HFFc6 (cell line): ENCODE data around the gene STMP1. TPM values are rescaled to one million over a fixed set of nuclear protein-coding genes. Genes with fewer than 3 reads are reported as not detected.

Experiments
- DNase-seq: peaks from one replicate; pipeline ENCODE4 v3.0.0-alpha.2; 2018
- H3K27ac Mint-ChIP-seq: 2 replicates; pipeline ENCODE4 v1.8.0; 2020; ENCODE audit warnings: mild to moderate bottlenecking, mixed read lengths
- H3K27me3 Mint-ChIP-seq: 2 replicates; pipeline ENCODE4 v1.8.0; 2021; ENCODE audit warnings: mild to moderate bottlenecking, moderate library complexity, mixed read lengths; ENCODE audit not compliant: insufficient read depth
- H3K36me3 Mint-ChIP-seq: 2 replicates; pipeline ENCODE4 v1.8.0; 2021; ENCODE audit warnings: low read depth, mixed read lengths
- H3K4me1 Mint-ChIP-seq: 2 replicates; pipeline ENCODE4 v1.8.0; 2020; ENCODE audit warnings: low read depth, mixed read lengths
- H3K4me3 Mint-ChIP-seq: 2 replicates; pipeline ENCODE4 v1.8.0; 2020; ENCODE audit warnings: mild to moderate bottlenecking, moderate library complexity, mixed read lengths
- H3K9me3 Mint-ChIP-seq: 2 replicates; pipeline ENCODE4 v1.8.0; 2020; ENCODE audit warnings: mild to moderate bottlenecking, mixed read lengths
- CTCF ChIP-seq: fragments of 200-600 bp; sonication (generic); IDR thresholded peaks from 2 replicates; pipeline ENCODE4 v1.5.0; 2021; ENCODE audit warnings: antibody characterized with exemption, mild to moderate bottlenecking
- total RNA-seq, 6 experiments: library from RNA; stranded (reverse); fragmentation: NEBNext Ultra II Directional; extraction: Animal tissue kit (Norgen Biotek cat#: 25700); gene quantifications; 2 replicates in 1 of 6; 3 replicates in 5 of 6; pipeline ENCODE4 v1.2.3, GENCODE V29; 2021

STMP1 gene
- total RNA-seq, 6 experiments from 2014 or later: 40.0 to 58.1 (median 51.7) TPM

- DNase-seq: no peak
- no peaks in the 10 kb centered on the region for H3K9me3 Mint-ChIP-seq
Measured at GRCh38 chr7:135712796-135713195, 50.5 kb downstream of the STMP1 start.

GRCh38 chr7:135713836-135714470, 51.6 kb downstream of the STMP1 start:
- Mint-ChIP-seq H3K9me3 (no peaks in the 10 kb centered on the region), H3K4me3 (no peak overlapping the region), H3K27ac (no peak overlapping the region), H3K4me1 (peaks cover 34% of the 10 kb centered on the region), H3K36me3 (peaks cover 7% of the 10 kb centered on the region; the same call in 1 of the 2 replicates), H3K27me3 (no peaks in the 10 kb centered on the region; the same call in none of the 2 replicates)
- DNase-seq: no peak
- TF ChIP-seq CTCF: no peak

More at GRCh38 chr7:135712796-135713195, 50.5 kb downstream of the STMP1 start:
- no peaks in the 10 kb centered on the region; the same call in 1 of the 2 replicates for H3K27me3 Mint-ChIP-seq
- no peak overlapping the region; the same call in 1 of the 2 replicates for H3K4me3 Mint-ChIP-seq
- no peak for TF ChIP-seq CTCF
- H3K4me1 Mint-ChIP-seq: peaks cover 34% of the 10 kb centered on the region
- H3K27ac Mint-ChIP-seq: peak overlapping the region; percentile 30; the same call in 1 of the 2 replicates
- no peaks in the 10 kb centered on the region; the same call in 1 of the 2 replicates for H3K36me3 Mint-ChIP-seq

GRCh38 chr7:135714534-135715009, 52.3 kb downstream of the STMP1 start:
- TF ChIP-seq CTCF: no peak
- no peaks in the 10 kb centered on the region for H3K9me3 Mint-ChIP-seq
- no peak overlapping the region for H3K27ac Mint-ChIP-seq
- no peak overlapping the region for H3K4me3 Mint-ChIP-seq
- no peaks in the 10 kb centered on the region; the same call in none of the 2 replicates for H3K27me3 Mint-ChIP-seq
- H3K4me1 Mint-ChIP-seq: peaks cover 30% of the 10 kb centered on the region
- peaks cover 7% of the 10 kb centered on the region; the same call in 1 of the 2 replicates for H3K36me3 Mint-ChIP-seq
- DNase-seq: peak; percentile 90

- H3K36me3 Mint-ChIP-seq: peaks cover 7% of the 10 kb centered on the region; the same call in 1 of the 2 replicates
- H3K9me3 Mint-ChIP-seq: no peaks in the 10 kb centered on the region
Measured at GRCh38 chr7:135715055-135715522, 52.8 kb downstream of the STMP1 start.

GRCh38 chr7:135715673-135716072, 53.4 kb downstream of the STMP1 start:
- Mint-ChIP-seq H3K4me1 (peaks cover 25% of the 10 kb centered on the region), H3K27me3 (no peaks in the 10 kb centered on the region; the same call in none of the 2 replicates), H3K36me3 (peaks cover 7% of the 10 kb centered on the region; the same call in 1 of the 2 replicates), H3K4me3 (no peak overlapping the region), H3K27ac (no peak overlapping the region), H3K9me3 (no peaks in the 10 kb centered on the region)
- no peak for TF ChIP-seq CTCF
- DNase-seq: no peak

More at GRCh38 chr7:135715055-135715522, 52.8 kb downstream of the STMP1 start:
- DNase-seq: no peak
- TF ChIP-seq CTCF: no peak
- Mint-ChIP-seq H3K27ac (no peak overlapping the region), H3K4me1 (peaks cover 25% of the 10 kb centered on the region), H3K27me3 (no peaks in the 10 kb centered on the region; the same call in none of the 2 replicates), H3K4me3 (no peak overlapping the region)
